ENCODE data around the gene MOXD1. TPM values are rescaled to one million over a fixed set of nuclear protein-coding genes. Genes with fewer than 3 reads are reported as not detected.
"Not testable (repeated sequence)": the region's sequence is repeated elsewhere in the genome, so short reads cannot be mapped to it uniquely, and the experiment has no call there.

Gene MOXD1
- polyA plus RNA-seq, 1 donor (not counting 4 experiments of a cell fraction or from before 2014, with no cell fraction given): 2.7 TPM

- Histone ChIP-seq H4K20me1 (ENCODE audit: control insufficient read depth, extremely low read depth, insufficient read depth, low read length) (no peaks in the 10 kb centered on the region), H2AFZ (ENCODE audit: control insufficient read depth, low read length) (no peak overlapping the region), H3K79me2 (ENCODE audit: control insufficient read depth, insufficient read depth, low read length) (no peaks in the 10 kb centered on the region), H3K36me3 (ENCODE audit: control insufficient read depth in 2 of 2, extremely low read depth in 1 of 2, insufficient read depth in 2 of 2, low read length in 2 of 2) (no peaks in the 10 kb centered on the region), H3K4me1 (ENCODE audit: control insufficient read depth, extremely low read depth, insufficient read depth, low read length) (no peaks in the 10 kb centered on the region), H3K9ac (ENCODE audit: control insufficient read depth, extremely low read depth, insufficient read depth, low read length) (no peak overlapping the region), H3K9me3 (ENCODE audit: control insufficient read depth, low read depth, low read length) (no peaks in the 10 kb centered on the region), H3K27me3 (ENCODE audit: control insufficient read depth, extremely low read depth, insufficient read depth, low read length) (no peaks in the 10 kb centered on the region), H3K4me3 (ENCODE audit: control insufficient read depth in 2 of 3, extremely low read depth in 1 of 3, insufficient read depth in 2 of 3, low read depth in 1 of 3, low read length in 3 of 3) (no peak overlapping the region), H3K9me1 (ENCODE audit: control insufficient read depth, extremely low read depth, insufficient read depth, low read length) (no peaks in the 10 kb centered on the region), H3K27ac (ENCODE audit: control insufficient read depth, insufficient read depth, low read length) (no peak overlapping the region), H3K4me2 (ENCODE audit: control insufficient read depth, extremely low read depth, insufficient read depth, low read depth, low read length) (no peak overlapping the region)
- dilution Hi-C loops (cut with MboI; ENCODE audit: extremely low pct_ligation_motif_present, low sequenced_read_pairs): no loop called here
- DNase-seq (ENCODE audit: low read depth, low spot score) (no peak), FAIRE-seq (no peak)
- TF ChIP-seq, protein P1, sequence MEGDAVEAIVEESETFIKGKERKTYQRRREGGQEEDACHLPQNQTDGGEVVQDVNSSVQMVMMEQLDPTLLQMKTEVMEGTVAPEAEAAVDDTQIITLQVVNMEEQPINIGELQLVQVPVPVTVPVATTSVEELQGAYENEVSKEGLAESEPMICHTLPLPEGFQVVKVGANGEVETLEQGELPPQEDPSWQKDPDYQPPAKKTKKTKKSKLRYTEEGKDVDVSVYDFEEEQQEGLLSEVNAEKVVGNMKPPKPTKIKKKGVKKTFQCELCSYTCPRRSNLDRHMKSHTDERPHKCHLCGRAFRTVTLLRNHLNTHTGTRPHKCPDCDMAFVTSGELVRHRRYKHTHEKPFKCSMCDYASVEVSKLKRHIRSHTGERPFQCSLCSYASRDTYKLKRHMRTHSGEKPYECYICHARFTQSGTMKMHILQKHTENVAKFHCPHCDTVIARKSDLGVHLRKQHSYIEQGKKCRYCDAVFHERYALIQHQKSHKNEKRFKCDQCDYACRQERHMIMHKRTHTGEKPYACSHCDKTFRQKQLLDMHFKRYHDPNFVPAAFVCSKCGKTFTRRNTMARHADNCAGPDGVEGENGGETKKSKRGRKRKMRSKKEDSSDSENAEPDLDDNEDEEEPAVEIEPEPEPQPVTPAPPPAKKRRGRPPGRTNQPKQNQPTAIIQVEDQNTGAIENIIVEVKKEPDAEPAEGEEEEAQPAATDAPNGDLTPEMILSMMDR (optimal IDR thresholded peaks at IDR 0.05 in 1 of 3, IDR thresholded peaks at IDR 0.05 in 1 of 3, conservative IDR thresholded peaks at IDR 0.05 in 1 of 3; ENCODE audit: extremely low read depth in 1 of 3, insufficient read depth in 2 of 3, low read length in 3 of 3): no peak
- no peak for TF ChIP-seq EZH2 (IDR thresholded peaks at IDR 0.05; ENCODE audit: low read length)
These were observed 130.4 kb downstream of the MOXD1 start for GRCh38 chr6:132270726-132271402.

DNA sequence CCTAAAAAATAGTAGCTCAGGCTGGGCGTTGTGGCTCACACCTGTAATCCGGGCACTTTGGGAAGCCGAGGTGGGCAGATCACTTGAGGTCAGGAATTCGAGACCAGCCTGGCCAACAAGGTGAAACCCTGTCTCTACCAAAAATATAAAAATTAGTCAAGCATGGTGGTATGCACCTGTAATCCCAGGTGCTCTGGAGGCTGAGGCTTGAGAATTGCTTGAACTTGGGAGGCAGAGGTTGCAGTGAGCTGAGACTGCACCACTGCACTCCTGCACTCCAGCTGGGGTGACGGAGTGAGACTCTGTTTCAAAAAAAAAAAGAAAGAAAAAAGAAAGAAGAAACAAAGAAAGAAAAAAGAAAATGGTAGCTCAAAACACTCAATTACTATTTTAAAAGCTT, 132.6 kb downstream of the MOXD1 start:
- H3K9me1 ChIP-seq (ENCODE audit: control insufficient read depth, extremely low read depth, insufficient read depth, low read length); H3K9me3 ChIP-seq (ENCODE audit: control insufficient read depth, low read depth, low read length); H3K9ac ChIP-seq (ENCODE audit: control insufficient read depth, extremely low read depth, insufficient read depth, low read length); H3K4me1 ChIP-seq (ENCODE audit: control insufficient read depth, extremely low read depth, insufficient read depth, low read length); FAIRE-seq; H3K27me3 ChIP-seq (ENCODE audit: control insufficient read depth, extremely low read depth, insufficient read depth, low read length); H3K4me2 ChIP-seq (ENCODE audit: control insufficient read depth, extremely low read depth, insufficient read depth, low read depth, low read length); H3K27ac ChIP-seq (ENCODE audit: control insufficient read depth, insufficient read depth, low read length); H3K79me2 ChIP-seq (ENCODE audit: control insufficient read depth, insufficient read depth, low read length); DNase-seq (ENCODE audit: low read depth, low spot score); H3K4me3 ChIP-seq (ENCODE audit: control insufficient read depth in 2 of 3, extremely low read depth in 1 of 3, insufficient read depth in 2 of 3, low read depth in 1 of 3, low read length in 3 of 3); dilution Hi-C loops (cut with MboI; ENCODE audit: extremely low pct_ligation_motif_present, low sequenced_read_pairs); H2AFZ ChIP-seq (ENCODE audit: control insufficient read depth, low read length); H3K36me3 ChIP-seq (ENCODE audit: control insufficient read depth in 2 of 2, extremely low read depth in 1 of 2, insufficient read depth in 2 of 2, low read length in 2 of 2); H4K20me1 ChIP-seq (ENCODE audit: control insufficient read depth, extremely low read depth, insufficient read depth, low read length): not testable (repeated sequence)

DNA sequence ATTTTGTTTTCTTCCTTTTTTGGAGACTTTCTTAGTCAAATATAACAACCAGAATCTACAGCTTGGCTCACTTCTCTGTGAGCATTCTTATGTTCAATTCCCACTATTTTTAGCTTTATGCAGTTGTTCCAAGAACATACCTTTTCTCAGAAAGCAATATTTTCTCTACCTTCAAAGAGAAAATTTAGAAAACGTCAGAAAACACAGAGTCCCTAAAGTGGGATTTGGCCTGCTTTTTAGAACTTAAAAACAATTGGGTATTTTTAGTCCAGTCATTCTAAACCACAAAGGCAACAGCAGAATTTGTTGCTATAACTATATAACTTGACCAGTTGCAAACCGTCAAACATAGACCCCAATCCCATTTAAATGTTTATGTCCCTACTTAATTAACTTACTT, 133.1 kb downstream of the MOXD1 start:
- H2AFZ ChIP-seq (ENCODE audit: control insufficient read depth, low read length): no peak overlapping the region
- FAIRE-seq: no peak

More for the DNA sequence above, 133.1 kb downstream of the MOXD1 start:
- Histone ChIP-seq H3K27me3 (ENCODE audit: control insufficient read depth, extremely low read depth, insufficient read depth, low read length) (no peaks in the 10 kb centered on the region), H3K9me3 (ENCODE audit: control insufficient read depth, low read depth, low read length) (no peaks in the 10 kb centered on the region), H3K9ac (ENCODE audit: control insufficient read depth, extremely low read depth, insufficient read depth, low read length) (no peak overlapping the region), H3K4me2 (ENCODE audit: control insufficient read depth, extremely low read depth, insufficient read depth, low read depth, low read length) (no peak overlapping the region), H3K4me1 (ENCODE audit: control insufficient read depth, extremely low read depth, insufficient read depth, low read length) (no peaks in the 10 kb centered on the region), H3K9me1 (ENCODE audit: control insufficient read depth, extremely low read depth, insufficient read depth, low read length) (no peaks in the 10 kb centered on the region), H3K79me2 (ENCODE audit: control insufficient read depth, insufficient read depth, low read length) (no peaks in the 10 kb centered on the region), H3K27ac (ENCODE audit: control insufficient read depth, insufficient read depth, low read length) (no peak overlapping the region), H3K36me3 (ENCODE audit: control insufficient read depth in 2 of 2, extremely low read depth in 1 of 2, insufficient read depth in 2 of 2, low read length in 2 of 2) (no peaks in the 10 kb centered on the region), H3K4me3 (ENCODE audit: control insufficient read depth in 2 of 3, extremely low read depth in 1 of 3, insufficient read depth in 2 of 3, low read depth in 1 of 3, low read length in 3 of 3) (no peak overlapping the region), H4K20me1 (ENCODE audit: control insufficient read depth, extremely low read depth, insufficient read depth, low read length) (no peaks in the 10 kb centered on the region)
- dilution Hi-C loops (cut with MboI; ENCODE audit: extremely low pct_ligation_motif_present, low sequenced_read_pairs): no loop called here
- TF ChIP-seq, protein P1 (optimal IDR thresholded peaks at IDR 0.05 in 1 of 3, IDR thresholded peaks at IDR 0.05 in 1 of 3, conservative IDR thresholded peaks at IDR 0.05 in 1 of 3; ENCODE audit: extremely low read depth in 1 of 3, insufficient read depth in 2 of 3, low read length in 3 of 3): no peak
- TF ChIP-seq EZH2 (IDR thresholded peaks at IDR 0.05; ENCODE audit: low read length): no peak
- no peak for DNase-seq (ENCODE audit: low read depth, low spot score)

Measured in keratinocyte (primary cell).